GM21526 (cell line): ENCODE data around the gene REPS1.

Source experiments
- ATAC-seq: cut with Tn5 transposase; IDR thresholded peaks from one replicate; pipeline ENCODE4 v1.9.1; 2021; ENCODE audit warnings: moderate library complexity; ENCODE audit not compliant: unreplicated experiment, low FRiP score

The REPS1 gene

DNA sequence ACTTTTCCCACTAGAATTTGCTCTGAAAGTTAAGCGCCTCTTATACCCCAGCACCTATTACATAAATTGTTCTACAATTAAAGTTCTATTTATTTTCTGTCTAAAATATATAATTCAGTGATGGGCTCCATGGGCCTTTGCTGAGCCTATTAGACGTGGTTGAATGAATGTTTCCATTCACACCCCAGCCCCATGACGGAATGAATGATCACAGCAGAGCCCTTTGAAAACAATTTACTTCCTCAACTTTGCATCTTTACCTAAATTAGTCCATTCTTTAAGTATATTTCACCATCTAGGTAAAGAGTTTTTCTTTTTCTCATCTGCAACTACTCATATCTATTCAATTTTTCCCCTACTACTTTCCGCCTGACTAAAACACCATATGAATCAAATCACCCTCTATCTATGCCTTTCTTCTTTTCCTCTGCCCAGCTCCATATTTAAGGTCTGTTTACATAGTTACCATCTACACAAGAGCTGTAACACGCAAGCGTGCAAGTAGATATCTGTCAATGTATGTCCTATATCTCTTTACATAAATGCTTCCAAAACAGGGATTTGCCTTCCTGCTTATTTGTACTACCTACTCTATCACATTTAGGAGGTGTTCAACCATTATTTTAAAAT lies 122.5 kb downstream of the REPS1 start:
- no peak for ATAC-seq

DNA sequence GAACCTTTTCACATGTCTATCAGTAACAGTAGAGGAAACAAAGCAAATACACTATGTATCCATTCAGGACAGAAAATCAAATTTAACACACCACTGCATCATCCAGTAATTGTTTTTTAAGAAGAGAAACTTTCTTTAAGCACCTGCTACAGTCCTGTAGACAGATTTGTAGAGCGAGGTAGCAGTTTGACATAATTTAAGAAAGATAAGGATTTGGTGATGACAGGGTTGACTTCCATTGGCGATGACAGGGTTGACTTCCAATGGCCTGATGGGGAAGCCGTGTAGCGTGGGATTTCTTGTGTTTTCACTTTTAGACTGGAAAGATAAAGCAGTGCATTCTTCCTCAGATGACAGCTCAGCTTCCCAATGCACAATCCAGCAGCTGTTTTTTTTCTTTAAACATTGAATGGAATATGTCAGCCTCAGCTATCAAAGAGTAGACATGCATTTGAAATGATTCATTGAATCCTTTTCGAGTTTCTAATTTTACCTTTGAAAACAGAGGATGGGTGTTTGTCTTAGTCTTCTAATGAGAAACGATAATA lies 123.6 kb downstream of the REPS1 start:
- ATAC-seq, result no peak

DNA sequence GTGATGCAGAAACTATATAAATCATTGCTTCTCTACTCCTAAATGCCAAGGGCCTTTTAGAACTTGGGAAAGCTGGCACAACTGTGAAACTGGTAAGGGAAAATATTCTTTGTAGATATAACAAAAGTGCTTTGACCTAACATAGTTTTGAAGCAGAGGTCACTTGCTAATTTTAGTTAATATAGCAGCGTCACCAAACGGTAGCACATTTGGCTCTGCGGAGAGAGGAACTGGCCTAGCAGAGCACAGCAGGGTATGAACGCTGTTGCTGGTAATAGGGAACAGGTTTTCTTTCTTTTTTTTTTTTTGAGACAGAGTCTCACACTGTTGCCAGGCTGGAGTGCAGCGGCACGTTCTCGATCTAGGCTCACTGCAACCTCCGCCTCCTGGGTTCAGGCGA lies 124.7 kb downstream of the REPS1 start:
- ATAC-seq, result no peak

GRCh38 chr6:138862456-138862855 lies 125.6 kb downstream of the REPS1 start:
- ATAC-seq, result no peak

DNA sequence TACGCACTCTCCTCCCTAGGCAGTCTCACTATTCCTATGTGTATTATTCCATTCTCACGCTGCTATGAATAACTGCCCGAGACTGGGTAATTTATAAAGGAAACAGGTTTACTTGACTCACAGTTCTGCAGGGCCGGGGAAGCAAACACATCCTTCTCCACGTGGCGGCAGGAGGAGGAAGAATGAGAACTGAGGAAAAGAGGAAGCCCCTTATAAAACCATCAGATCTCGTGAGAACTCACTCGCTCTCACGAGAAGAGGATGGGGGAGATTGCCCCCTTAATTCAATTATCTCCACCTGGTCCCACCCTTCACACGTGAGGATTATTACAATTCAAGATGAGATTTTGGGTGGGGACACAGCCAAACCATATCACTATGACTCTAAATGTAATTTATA lies 130.3 kb downstream of the REPS1 start:
- ATAC-seq, result no peak

- no peak for ATAC-seq
Measured at GRCh38 chr6:138856654-138857053, 131.4 kb downstream of the REPS1 start.
